BJ (cell line): ENCODE data around the gene SPHK1. TPM values are rescaled to one million over a fixed set of nuclear protein-coding genes. Genes with fewer than 3 reads are reported as not detected.

ENCODE experiments used
- CTCF ChIA-PET: fragments of 350-600 bp; formaldehyde crosslinking; extraction: SDS; loops from one replicate; lab custom pipeline; 2021; ENCODE audit warnings: antibody characterized with exemption, inconsistent platforms; lab: Yijun Ruan, JAX
- POLR2A ChIA-PET: fragments of 300-600 bp; sonication (Branson Sonifier 250); formaldehyde crosslinking; extraction: SDS; loops from one replicate; lab custom pipeline; 2021; ENCODE audit warnings: antibody characterized with exemption; lab: Charles Lee
- DNase-seq: peaks from one replicate; pipeline ENCODE4 v3.0.0-alpha.2; 2011; ENCODE audit warnings: low read depth
- H3K27me3 ChIP-seq: 2 replicates; pipeline ENCODE4 v1.6.0; 2011; ENCODE audit warnings: low read length; ENCODE audit not compliant: control insufficient read depth, insufficient read depth
- H3K36me3 ChIP-seq: 2 replicates; pipeline ENCODE4 v1.5.1; 2011; ENCODE audit warnings: low read length; ENCODE audit not compliant: control insufficient read depth, insufficient read depth
- H3K4me3 ChIP-seq: 2 replicates; pipeline ENCODE4 v1.5.1; 2011; ENCODE audit warnings: low read depth, mild to moderate bottlenecking, control low read depth, low read length
- polyA plus RNA-seq: library from polyadenylated mRNA; depleted of rRNA; stranded (reverse); fragments of >200 nt; gene quantifications from 2 replicates; pipeline ENCODE4 v1.2.3, GENCODE V29; 2011
- TF ChIP-seq, protein P1 (sequence below): IDR thresholded peaks from 2 replicates; pipeline ENCODE4 v1.5.1; 2011; ENCODE audit warnings: low read depth, mild to moderate bottlenecking, control low read depth, inconsistent platforms, low read length, moderate library complexity; ENCODE audit not compliant: insufficient read depth

The SPHK1 gene
- polyA plus RNA-seq, 1 experiment = 57.8 TPM

- Histone ChIP-seq H3K36me3 (peaks cover 45% of the 10 kb centered on the region), H3K4me3 (no peak overlapping the region), H3K27me3 (no peaks in the 10 kb centered on the region)
- DNase-seq = no peak
- ChIA-PET POLR2A (interaction anchor here (0.6 kb wide), 1 partner anchor 295 kb away, joined by 3 read pairs; no protein-coding TSS in a partner anchor), CTCF (interaction anchor here (0.9 to 8.0 kb wide), 22 partner anchors 9 to 519 kb away, joined by 3 to 203 read pairs (median 14); partner anchors contain the start of genes PRPSAP1, QRICH2, SPHK1 and UBE2O)
- TF ChIP-seq, protein P1, sequence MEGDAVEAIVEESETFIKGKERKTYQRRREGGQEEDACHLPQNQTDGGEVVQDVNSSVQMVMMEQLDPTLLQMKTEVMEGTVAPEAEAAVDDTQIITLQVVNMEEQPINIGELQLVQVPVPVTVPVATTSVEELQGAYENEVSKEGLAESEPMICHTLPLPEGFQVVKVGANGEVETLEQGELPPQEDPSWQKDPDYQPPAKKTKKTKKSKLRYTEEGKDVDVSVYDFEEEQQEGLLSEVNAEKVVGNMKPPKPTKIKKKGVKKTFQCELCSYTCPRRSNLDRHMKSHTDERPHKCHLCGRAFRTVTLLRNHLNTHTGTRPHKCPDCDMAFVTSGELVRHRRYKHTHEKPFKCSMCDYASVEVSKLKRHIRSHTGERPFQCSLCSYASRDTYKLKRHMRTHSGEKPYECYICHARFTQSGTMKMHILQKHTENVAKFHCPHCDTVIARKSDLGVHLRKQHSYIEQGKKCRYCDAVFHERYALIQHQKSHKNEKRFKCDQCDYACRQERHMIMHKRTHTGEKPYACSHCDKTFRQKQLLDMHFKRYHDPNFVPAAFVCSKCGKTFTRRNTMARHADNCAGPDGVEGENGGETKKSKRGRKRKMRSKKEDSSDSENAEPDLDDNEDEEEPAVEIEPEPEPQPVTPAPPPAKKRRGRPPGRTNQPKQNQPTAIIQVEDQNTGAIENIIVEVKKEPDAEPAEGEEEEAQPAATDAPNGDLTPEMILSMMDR = no peak
These were observed 12.8 kb downstream of the SPHK1 start for GRCh38 chr17:76397184-76397583.

DNA sequence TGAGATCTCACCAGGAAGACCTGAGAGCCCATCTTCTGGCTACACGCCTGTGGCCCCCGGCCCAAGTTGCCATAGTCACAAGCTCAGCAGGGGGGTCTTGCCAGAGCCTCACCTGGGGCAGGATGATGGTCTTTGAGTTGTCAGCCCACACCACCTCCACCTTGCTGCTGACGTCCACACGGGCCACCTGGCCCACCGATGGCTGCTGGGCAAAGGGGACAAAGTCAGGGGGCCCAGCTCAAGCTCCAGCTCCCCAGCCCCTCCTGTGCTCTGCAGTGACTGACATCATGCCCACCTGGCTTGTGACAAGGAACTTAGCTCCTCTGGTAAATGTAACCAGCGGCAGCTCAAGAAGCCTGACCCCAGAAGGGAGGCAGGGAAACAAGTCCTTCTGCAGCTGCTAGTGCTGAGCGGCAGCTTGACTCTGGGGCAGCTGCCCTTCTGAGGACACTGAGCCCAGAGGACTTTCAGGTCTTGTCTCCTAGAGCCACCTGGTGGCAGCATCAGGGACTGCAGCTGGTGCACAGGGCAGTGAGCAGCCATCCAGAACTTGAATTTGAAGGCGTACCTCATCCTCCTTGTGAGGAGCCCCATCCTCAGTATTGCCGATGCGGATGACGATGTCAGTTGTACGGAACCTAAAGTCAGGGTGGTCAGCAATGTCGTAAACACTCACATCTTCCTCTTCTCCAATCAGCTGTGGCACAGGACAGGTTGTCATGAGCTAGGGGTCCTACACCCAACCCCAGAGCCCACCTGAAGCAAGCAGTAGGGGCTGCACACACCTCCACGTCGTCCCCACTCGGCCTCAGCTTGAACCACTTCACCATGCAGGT lies 13.5 kb downstream of the SPHK1 start:
- TF ChIP-seq, protein P1 = peak; percentile 96
- ChIA-PET CTCF (interaction anchor here (0.7 to 8.0 kb wide), 38 partner anchors 8 to 537 kb away, joined by 3 to 203 read pairs (median 7); partner anchors contain the start of genes AANAT, PRPSAP1, QRICH2 and SPHK1), POLR2A (interaction anchor here (0.5 to 0.6 kb wide), 2 partner anchors 295 to 330 kb away, joined by 3 to 5 read pairs; no protein-coding TSS in a partner anchor)
- H3K4me3 ChIP-seq = no peak overlapping the region
- no peak for DNase-seq
- no peaks in the 10 kb centered on the region for H3K27me3 ChIP-seq
- H3K36me3 ChIP-seq = peaks cover 50% of the 10 kb centered on the region

DNA sequence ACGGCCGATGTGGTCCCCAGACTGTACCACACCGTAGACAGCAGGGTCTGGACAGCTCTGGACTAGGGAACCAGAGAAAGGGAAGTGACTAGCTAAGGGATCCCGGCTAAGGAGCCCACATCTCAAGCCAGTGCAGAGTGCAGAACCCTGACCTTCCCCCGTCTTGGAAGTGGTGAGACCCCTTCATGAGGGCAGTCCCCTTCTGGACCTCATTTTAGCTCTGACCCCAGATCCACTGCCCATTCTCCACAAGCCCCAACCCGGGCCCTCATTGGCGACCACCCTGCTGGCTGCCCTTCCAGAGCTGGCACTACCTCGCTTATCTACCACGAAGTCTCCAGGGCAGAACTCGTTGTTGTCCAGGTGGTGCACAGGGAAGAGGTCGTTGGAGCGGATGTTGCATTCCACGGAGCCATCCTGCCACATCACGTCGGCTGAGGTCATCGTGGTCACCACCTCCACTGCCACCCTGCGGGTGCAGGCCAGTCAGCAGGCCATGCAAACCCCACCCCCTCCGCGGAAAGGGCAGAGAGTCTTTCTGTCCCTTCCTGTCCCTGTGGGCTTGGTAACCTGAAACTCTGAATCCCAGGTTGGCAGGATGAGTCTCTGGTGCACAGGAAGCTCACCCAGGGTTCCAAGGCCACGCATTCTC lies 14.2 kb downstream of the SPHK1 start:
- DNase-seq = no peak
- TF ChIP-seq, protein P1 = no peak
- POLR2A ChIA-PET = no interaction called here
- H3K27me3 ChIP-seq = no peaks in the 10 kb centered on the region
- CTCF ChIA-PET = interaction anchor here (0.7 to 8.0 kb wide), 32 partner anchors 13 to 538 kb away, joined by 3 to 203 read pairs (median 10); partner anchors contain the start of genes AANAT, PRPSAP1, QRICH2 and SPHK1
- H3K36me3 ChIP-seq = peaks cover 49% of the 10 kb centered on the region
- H3K4me3 ChIP-seq = no peak overlapping the region

DNA sequence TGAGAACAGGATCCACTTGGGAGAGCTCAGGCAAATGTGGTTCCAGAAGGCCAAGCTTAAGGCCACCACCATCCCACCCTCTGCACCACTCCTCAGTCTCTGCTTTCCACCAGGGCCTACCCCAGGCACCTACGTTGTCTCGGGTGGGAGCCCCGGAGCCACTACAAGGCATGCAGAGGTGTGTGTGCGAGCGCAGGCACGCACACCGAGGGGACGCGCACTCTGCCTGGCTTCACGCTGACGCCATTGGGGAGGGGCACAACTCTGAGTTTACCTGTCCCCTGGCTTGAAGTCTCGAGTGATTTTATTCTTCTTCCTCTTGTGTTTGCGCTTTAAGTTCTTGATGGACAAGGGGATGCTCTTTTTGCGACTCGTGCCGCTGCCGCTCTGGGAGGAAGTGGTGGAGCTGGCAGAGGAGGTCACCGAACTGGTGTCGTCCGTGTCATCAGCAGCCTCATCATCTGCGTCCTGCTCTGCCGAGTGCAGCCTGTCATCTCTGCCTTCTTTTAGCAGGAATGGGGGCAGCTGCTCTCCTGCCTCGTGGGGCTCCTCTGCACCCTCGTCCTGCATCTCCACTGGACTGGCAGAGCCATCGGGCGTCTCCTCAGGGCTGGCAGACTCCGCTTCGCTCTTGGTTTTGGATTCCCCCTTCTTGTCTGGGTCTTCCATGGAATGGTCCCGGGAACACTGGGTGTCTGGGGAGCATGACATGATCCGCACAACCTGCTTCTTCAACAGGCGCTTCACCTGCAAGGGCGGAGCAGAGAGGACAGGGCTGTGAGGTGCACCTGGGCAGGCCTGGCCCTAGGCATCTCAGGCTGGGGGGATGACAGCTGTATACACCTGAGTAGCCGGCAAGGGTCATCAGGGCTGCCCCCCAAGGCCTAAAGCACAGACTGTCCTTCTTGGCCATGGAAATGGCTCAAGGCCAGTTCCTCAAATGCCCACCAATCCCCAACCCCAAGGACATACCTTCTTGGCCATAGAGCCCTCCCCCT lies 15.1 kb downstream of the SPHK1 start:
- H3K36me3 ChIP-seq = peaks cover 50% of the 10 kb centered on the region
- TF ChIP-seq, protein P1 = no peak
- no peak for DNase-seq
- H3K4me3 ChIP-seq = no peak overlapping the region
- CTCF ChIA-PET = interaction anchor here (1.6 to 8.0 kb wide), 15 partner anchors 14 to 98 kb away, joined by 6 to 203 read pairs (median 17); partner anchors contain the start of genes PRPSAP1, QRICH2, SPHK1 and UBE2O
- H3K27me3 ChIP-seq = no peaks in the 10 kb centered on the region
- POLR2A ChIA-PET = no interaction called here
